Psoas muscle (tissue), 8 donors: ENCODE data around the gene ATG7. TPM values are rescaled to one million over a fixed set of nuclear protein-coding genes. Genes with fewer than 3 reads are reported as not detected.

Experiments used
- ATAC-seq, 4 donors: fragments of 200-7000 bp; cut with Tn5 transposase; one replicate each; pipeline ENCODE4 v1.9.1; 2020; ENCODE audit warnings: moderate library complexity in 3 of 4, mild to moderate bottlenecking in 2 of 4
- DNase-seq, 2 donors: peaks; one replicate each; pipeline ENCODE4 v3.0.0-alpha.2; 2020
- H3K27ac ChIP-seq: fragments of 200-600 bp; one replicate; pipeline ENCODE4 v1.8.0; 2022
- H3K27me3 ChIP-seq, 3 donors: fragments of 200-600 bp in 1 of 3; one replicate each; pipeline versions ENCODE4 v1.6.1 to v1.8.0; 2013 to 2022; ENCODE audit warnings: low read length in 2 of 3, mild to moderate bottlenecking in 2 of 3, moderate library complexity in 1 of 3; ENCODE audit not compliant: insufficient read depth in 3 of 3
- H3K36me3 ChIP-seq, 2 donors: fragments of 200-600 bp in 1 of 2; one replicate each; pipeline versions ENCODE4 v1.6.1 to v1.8.0; 2013 to 2022; ENCODE audit warnings: low read depth in 1 of 2, mild to moderate bottlenecking in 1 of 2, moderate library complexity in 1 of 2; ENCODE audit not compliant: insufficient read depth in 1 of 2
- H3K4me1 ChIP-seq: fragments of 200-600 bp; one replicate; pipeline ENCODE4 v1.8.0; 2022
- H3K4me3 ChIP-seq: fragments of 200-600 bp; one replicate; pipeline ENCODE4 v1.8.0; 2022; ENCODE audit warnings: mild to moderate bottlenecking
- H3K9me3 ChIP-seq: fragments of 200-600 bp; one replicate; pipeline ENCODE4 v1.8.0; 2022
- WGBS, 3 donors: extraction: QIAGEN DNeasy Blood & Tissue Kit; methylation state at CpG; one replicate each; pipeline versions ENCODE4 v1.1.6 to v1.1.7; 2013; 5-methylcytosine and 5-hydroxymethylcytosine counted together
- intact Hi-C, 2 donors: fragments of 100-400 bp; cut with DNase I; formaldehyde crosslinking; loops; one replicate each; pipeline versions ENCODE4 v1.11.0 to v1.14.2; 2022
- polyA plus RNA-seq, 3 donors: library from polyadenylated mRNA; stranded (reverse); fragments of 200-250 nt; gene quantifications; one replicate each; pipeline ENCODE4 v1.2.3, GENCODE V29; 2013
- total RNA-seq, 4 donors: library from RNA; stranded (reverse); fragmentation: NEBNext Ultra II Directional in 2 of 4; extraction: Animal tissue kit (Norgen Biotek cat#: 25700) in 2 of 4; gene quantifications; one replicate each; pipeline versions ENCODE4 v1.2.1 to v1.2.4, GENCODE V29; 2021 to 2023
- TF ChIP-seq, protein P1 (sequence below): fragments of 200-600 bp; IDR thresholded peaks from one replicate; pipeline ENCODE4 v1.8.0; 2022; ENCODE audit warnings: antibody characterized with exemption
- donor health status: healthy with polysubstance abuse.
- donor health status: DM: no; HTN: no; CAD: no; lungs with moderate emphysema.
- donor health status: Bipolar disorder and iron deficiency.
- donor health status: healthy.
- donor health status: DM: yes; HTN: yes; CAD: no.
- donor health status: DM: no; HTN: no; CAD: no.
- donor health status: DM: no; HTN: no; CAD: no.
- donor health status: DM: yes; HTN: yes; CAD: no.

The ATG7 gene
- total and polyA plus RNA-seq, 7 donors = 5.9 to 15.0 (median 13.5) TPM

DNA sequence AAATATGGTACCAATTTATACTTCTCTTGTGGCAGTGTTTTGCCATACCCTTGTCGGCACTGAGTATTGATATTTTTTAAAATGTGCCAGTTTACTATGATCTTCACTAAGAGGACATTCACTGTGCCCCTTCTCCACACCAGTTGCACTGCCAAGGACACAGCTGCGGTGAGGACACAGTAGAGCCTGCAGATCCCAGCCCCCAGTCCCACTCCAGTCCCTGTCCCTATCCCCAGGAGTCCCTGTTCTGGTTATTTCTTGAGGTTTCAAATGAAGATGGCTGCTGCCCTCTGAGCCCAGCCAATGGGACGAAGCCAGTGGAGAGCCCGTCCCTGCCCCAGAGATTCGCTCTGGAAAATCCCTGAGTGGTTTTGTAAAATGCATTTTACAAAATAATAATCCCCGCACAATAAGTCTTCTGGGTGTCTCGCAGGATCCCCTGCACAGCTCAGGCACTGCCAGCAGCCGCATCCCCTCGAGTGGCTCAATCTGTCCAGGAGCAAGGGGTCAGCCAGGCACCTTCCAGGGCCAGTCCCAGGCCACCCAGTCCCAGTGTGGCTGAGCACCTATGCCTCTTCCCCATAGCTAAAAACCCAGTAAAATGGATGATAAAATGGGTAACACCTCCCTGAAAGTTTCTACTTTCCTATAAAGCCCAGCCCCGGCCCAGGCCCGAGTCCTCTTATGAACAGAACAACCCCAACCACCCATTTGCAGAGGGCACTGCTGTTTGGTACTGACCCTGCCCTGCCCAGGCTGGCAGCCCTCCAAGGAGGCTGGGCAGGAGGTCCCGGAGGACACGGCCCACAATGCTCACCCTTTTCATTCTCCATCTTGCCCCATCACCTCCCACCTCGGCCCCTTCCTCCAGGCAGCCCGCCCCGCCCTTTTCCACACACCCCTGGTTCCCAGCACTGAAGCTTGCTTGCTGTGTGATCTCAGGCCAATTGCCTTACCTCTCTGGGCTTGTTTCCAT, 280.4 kb downstream of the ATG7 start:
- DNase-seq (peak in 1 of 2 donors; percentile 19), ATAC-seq (no peak)
- Histone ChIP-seq H3K27me3 (no peaks in the 10 kb centered on the region), H3K27ac (peak overlapping the region; percentile 1), H3K4me1 (peaks cover 47% of the 10 kb centered on the region), H3K9me3 (no peaks in the 10 kb centered on the region), H3K4me3 (no peak overlapping the region), H3K36me3 (peaks cover 0 to 22% of the 10 kb centered on the region in 2 donors)
- TF ChIP-seq, protein P1, sequence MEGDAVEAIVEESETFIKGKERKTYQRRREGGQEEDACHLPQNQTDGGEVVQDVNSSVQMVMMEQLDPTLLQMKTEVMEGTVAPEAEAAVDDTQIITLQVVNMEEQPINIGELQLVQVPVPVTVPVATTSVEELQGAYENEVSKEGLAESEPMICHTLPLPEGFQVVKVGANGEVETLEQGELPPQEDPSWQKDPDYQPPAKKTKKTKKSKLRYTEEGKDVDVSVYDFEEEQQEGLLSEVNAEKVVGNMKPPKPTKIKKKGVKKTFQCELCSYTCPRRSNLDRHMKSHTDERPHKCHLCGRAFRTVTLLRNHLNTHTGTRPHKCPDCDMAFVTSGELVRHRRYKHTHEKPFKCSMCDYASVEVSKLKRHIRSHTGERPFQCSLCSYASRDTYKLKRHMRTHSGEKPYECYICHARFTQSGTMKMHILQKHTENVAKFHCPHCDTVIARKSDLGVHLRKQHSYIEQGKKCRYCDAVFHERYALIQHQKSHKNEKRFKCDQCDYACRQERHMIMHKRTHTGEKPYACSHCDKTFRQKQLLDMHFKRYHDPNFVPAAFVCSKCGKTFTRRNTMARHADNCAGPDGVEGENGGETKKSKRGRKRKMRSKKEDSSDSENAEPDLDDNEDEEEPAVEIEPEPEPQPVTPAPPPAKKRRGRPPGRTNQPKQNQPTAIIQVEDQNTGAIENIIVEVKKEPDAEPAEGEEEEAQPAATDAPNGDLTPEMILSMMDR = no peak
- intact Hi-C loops = no loop called here
- WGBS, 3 donors = 81 to 86% (median 83%) methylated on average over 16 of the region's 16 CpGs

DNA sequence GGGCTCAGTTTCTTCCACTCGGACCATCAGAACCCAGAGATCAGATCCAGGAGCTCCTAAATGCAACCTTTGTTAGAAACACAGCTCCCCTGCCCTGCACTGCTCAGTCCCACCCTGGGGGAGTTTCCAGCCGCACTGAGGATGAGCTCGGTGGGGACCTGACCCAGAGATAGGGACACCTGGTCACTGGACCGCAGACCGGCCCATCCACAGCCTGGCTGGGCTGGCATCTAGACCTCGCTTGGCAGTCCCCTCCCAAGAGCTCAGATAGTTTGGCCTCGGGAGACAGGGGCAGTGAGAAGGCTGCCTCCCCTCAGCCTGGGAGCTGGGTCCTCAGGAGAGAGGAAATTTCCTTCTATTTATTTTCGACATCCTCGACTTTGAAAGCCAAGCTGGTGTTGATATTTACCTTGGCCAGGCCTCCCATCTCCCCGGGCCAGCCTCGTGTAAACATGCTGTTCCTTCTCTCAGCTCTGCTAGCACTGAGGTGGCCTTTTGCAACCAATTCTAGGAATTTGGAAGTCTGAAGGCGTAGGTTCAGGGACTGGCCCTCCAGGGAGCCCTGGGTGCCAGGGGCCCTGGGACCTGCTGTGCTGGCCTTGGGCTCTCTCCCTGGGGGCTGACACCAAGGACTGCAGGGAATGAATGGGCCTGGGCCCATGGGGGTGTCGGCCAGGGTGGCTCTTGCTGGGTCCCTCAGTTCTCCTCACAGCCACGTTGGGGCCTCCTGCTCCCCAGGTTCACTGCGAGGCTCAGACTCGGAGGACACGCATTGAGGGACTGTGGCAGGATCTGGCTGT, 281.4 kb downstream of the ATG7 start:
- DNase-seq = peak in 1 of 2 donors; percentile 70
- Histone ChIP-seq H3K9me3 (no peaks in the 10 kb centered on the region), H3K36me3 (peaks cover 0 to 32% of the 10 kb centered on the region in 2 donors), H3K4me1 (peaks cover 54% of the 10 kb centered on the region), H3K4me3 (no peak overlapping the region), H3K27me3 (no peaks in the 10 kb centered on the region), H3K27ac (peak overlapping the region; percentile 41)
- peak in 1 of 4 donors; percentile 27 for ATAC-seq
- TF ChIP-seq, protein P1 = no peak
- 46 to 65% (median 50%) methylated on average over 17 of the region's 17 CpGs for WGBS, 3 donors
- intact Hi-C loops = no loop called here

DNA sequence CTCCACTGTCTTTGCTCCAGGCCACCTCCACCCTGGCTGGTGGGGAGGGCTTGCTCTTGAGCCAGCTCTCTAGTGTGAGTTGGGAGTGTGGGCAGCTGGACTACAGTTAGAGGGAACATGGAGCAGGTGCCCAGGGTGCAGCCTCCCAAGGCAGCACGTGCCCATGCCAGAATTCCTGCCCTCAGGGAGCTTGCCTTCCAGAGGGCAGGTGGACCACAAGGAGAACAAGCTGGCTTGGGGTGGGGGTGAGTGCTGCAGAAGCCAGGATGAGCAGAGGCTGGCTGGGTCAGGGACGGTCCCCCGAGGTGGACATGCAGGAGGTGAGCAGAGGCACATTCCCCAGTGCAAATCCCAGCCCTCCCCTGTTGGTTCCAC, 282.0 kb downstream of the ATG7 start:
- Histone ChIP-seq H3K4me3 (no peak overlapping the region), H3K27ac (peak overlapping the region; percentile 41), H3K36me3 (peaks cover 0 to 36% of the 10 kb centered on the region in 2 donors), H3K9me3 (no peaks in the 10 kb centered on the region), H3K4me1 (peaks cover 54% of the 10 kb centered on the region), H3K27me3 (no peaks in the 10 kb centered on the region)
- intact Hi-C loops = no loop called here
- DNase-seq = no peak
- peak in 1 of 4 donors; percentile 3 for ATAC-seq
- TF ChIP-seq, protein P1 = no peak
- WGBS, 3 donors = 74 to 88% (median 78%) methylated on average over 3 of the region's 3 CpGs

DNA sequence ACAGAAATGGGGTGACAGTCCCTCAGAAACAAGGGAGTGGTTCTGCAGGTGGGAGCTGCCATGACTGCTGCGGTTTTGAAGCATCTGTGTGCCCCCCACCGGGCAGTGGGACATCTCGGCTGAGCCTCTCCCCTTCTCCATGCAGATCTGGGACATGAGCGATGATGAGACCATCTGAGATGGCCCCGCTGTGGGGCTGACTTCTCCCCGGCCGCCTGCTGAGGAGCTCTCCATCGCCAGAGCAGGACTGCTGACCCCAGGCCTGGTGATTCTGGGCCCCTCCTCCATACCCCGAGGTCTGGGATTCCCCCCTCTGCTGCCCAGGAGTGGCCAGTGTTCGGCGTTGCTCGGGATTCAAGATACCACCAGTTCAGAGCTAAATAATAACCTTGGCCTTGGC, 282.5 kb downstream of the ATG7 start:
- TF ChIP-seq, protein P1 = no peak
- intact Hi-C loops = no loop called here
- H3K36me3 ChIP-seq = peaks cover 0 to 36% of the 10 kb centered on the region in 2 donors
- H3K27ac ChIP-seq = peak overlapping the region; percentile 62
- DNase-seq = no peak
- no peak for ATAC-seq
- WGBS, 3 donors = 90 to 98% (median 93%) methylated on average over 11 to 12 of the region's 12 CpGs
- H3K27me3 ChIP-seq = no peaks in the 10 kb centered on the region
- no peak overlapping the region for H3K4me3 ChIP-seq
- peaks cover 58% of the 10 kb centered on the region for H3K4me1 ChIP-seq
- no peaks in the 10 kb centered on the region for H3K9me3 ChIP-seq
